Activated CD4-positive, alpha-beta T cell treated with anti-CD3 and anti-CD28 coated beads, Interleukin-2, amount 50 U/mL, for 48 hours (primary cell): ENCODE results near the gene WASF1.

Experiments used
- DNase-seq, 2 experiments: peaks; one replicate each; pipeline ENCODE4 v3.0.0-alpha.2; 2020

The WASF1 gene

GRCh38 chr6:110179406-110180227 lies at the start of gene WASF1:
Gene WASF1, minus strand, starts transcription at chr6:110179670. Its CDS starts 52,069 bp downstream, at chr6:110127601.
- DNase-seq = peak; percentile 86 to 91

GRCh38 chr6:110226261-110226660 lies 46.8 kb upstream of the WASF1 start:
- no peak for DNase-seq

GRCh38 chr6:110221738-110222137 lies 42.3 kb upstream of the WASF1 start:
- no peak for DNase-seq

GRCh38 chr6:110217266-110217665 lies 37.8 kb upstream of the WASF1 start:
- no peak for DNase-seq

- no peak for DNase-seq
These were observed 36.7 kb upstream of the WASF1 start for GRCh38 chr6:110216140-110216539.

- DNase-seq = no peak
These were observed 34.9 kb upstream of the WASF1 start for GRCh38 chr6:110214338-110214737.

- DNase-seq = no peak
These were observed 32.3 kb upstream of the WASF1 start for GRCh38 chr6:110211753-110212152.

- DNase-seq = no peak
These were observed 28.2 kb upstream of the WASF1 start for GRCh38 chr6:110207652-110208051.

- no peak for DNase-seq
These were observed 21.8 kb upstream of the WASF1 start for GRCh38 chr6:110201151-110201884.

- no peak for DNase-seq
These were observed 19.1 kb upstream of the WASF1 start for GRCh38 chr6:110198561-110198960.

- DNase-seq = no peak
These were observed 17.4 kb upstream of the WASF1 start for GRCh38 chr6:110196874-110197273.

GRCh38 chr6:110195639-110196038 lies 16.2 kb upstream of the WASF1 start:
- no peak for DNase-seq

GRCh38 chr6:110191477-110191876 lies 12.0 kb upstream of the WASF1 start:
- no peak for DNase-seq

GRCh38 chr6:110190726-110191125 lies 11.3 kb upstream of the WASF1 start:
- DNase-seq = no peak

- DNase-seq = no peak
These were observed 9.3 kb upstream of the WASF1 start for GRCh38 chr6:110188791-110189190.

- DNase-seq = no peak
These were observed 6.4 kb upstream of the WASF1 start for GRCh38 chr6:110185879-110186278.

- DNase-seq = no peak
These were observed 3.9 kb upstream of the WASF1 start for GRCh38 chr6:110183292-110183885.

- peak; percentile 12 to 14 for DNase-seq
These were observed 1.9 kb upstream of the WASF1 start for GRCh38 chr6:110181131-110182030.

GRCh38 chr6:110180228-110181008 lies 948 bp upstream of the WASF1 start, which contains the start of gene CDC40:
Gene CDC40, plus strand, starts transcription at chr6:110180427. Its CDS starts 18 bp downstream, at chr6:110180445.
- peak; percentile 50 to 56 for DNase-seq

GRCh38 chr6:110178626-110179405 lies 654 bp downstream of the WASF1 start:
- DNase-seq = peak; percentile 39 to 61
